H9 (cell line): ENCODE data around the gene UNC5A. TPM values are rescaled to one million over a fixed set of nuclear protein-coding genes. Genes with fewer than 3 reads are reported as not detected.
A peak's percentile ranks its signal among the peaks of the same experiment; 100 is the strongest.

ENCODE experiments used
- DNase-seq: peaks from one replicate; pipeline ENCODE4 v3.0.0-alpha.2; 2017
- H2AFZ ChIP-seq: one replicate; pipeline ENCODE4 v1.6.1; 2013; ENCODE audit warnings: mild to moderate bottlenecking, low read length, control low read depth, moderate library complexity
- H2AK5ac ChIP-seq: 2 replicates; pipeline ENCODE4 v1.6.1; 2013; ENCODE audit warnings: low read length, control low read depth, mixed read lengths; ENCODE audit not compliant: insufficient read length
- H2BK120ac ChIP-seq: one replicate; pipeline ENCODE4 v1.6.1; 2013; ENCODE audit warnings: low read depth, mild to moderate bottlenecking, low read length, control low read depth, inconsistent platforms; ENCODE audit not compliant: poor library complexity, severe bottlenecking
- H2BK12ac ChIP-seq: 2 replicates; pipeline ENCODE4 v1.6.1; 2013; ENCODE audit warnings: low read length, control low read depth, mixed read lengths, low read depth; ENCODE audit not compliant: insufficient read length
- H2BK15ac ChIP-seq: 2 replicates; pipeline ENCODE4 v1.6.1; 2013; ENCODE audit warnings: low read depth, low read length, control low read depth
- H2BK20ac ChIP-seq: one replicate; pipeline ENCODE4 v1.6.1; 2013; ENCODE audit warnings: low read depth, mild to moderate bottlenecking, low read length, control low read depth, inconsistent platforms; ENCODE audit not compliant: poor library complexity, severe bottlenecking
- H2BK5ac ChIP-seq: 2 replicates; pipeline ENCODE4 v1.6.1; 2013; ENCODE audit warnings: low read length, control low read depth, mixed read lengths; ENCODE audit not compliant: insufficient read length
- H3K14ac ChIP-seq: 2 replicates; pipeline ENCODE4 v1.6.1; 2013; ENCODE audit warnings: low read length, control low read depth; ENCODE audit not compliant: insufficient read depth
- H3K18ac ChIP-seq: 2 replicates; pipeline ENCODE4 v1.6.1; 2013; ENCODE audit warnings: low read depth, mild to moderate bottlenecking, mixed read lengths, low read length, control low read depth; ENCODE audit not compliant: insufficient read length
- H3K23ac ChIP-seq: 2 replicates; pipeline ENCODE4 v1.6.1; 2013; ENCODE audit warnings: low read length, control low read depth, mixed read lengths, low read depth; ENCODE audit not compliant: insufficient read length
- H3K23me2 ChIP-seq: 2 replicates; pipeline ENCODE4 v1.6.1; 2013; ENCODE audit warnings: low read depth, mild to moderate bottlenecking, mixed read lengths, low read length, control low read depth; ENCODE audit not compliant: insufficient read length, poor library complexity, severe bottlenecking
- H3K27ac ChIP-seq: 2 replicates; pipeline ENCODE4 v1.5.1; 2013; ENCODE audit warnings: low read length, control low read depth, mixed read lengths, low read depth; ENCODE audit not compliant: insufficient read length
- H3K27me3 ChIP-seq: 2 replicates; pipeline ENCODE4 v1.6.1; 2013; ENCODE audit warnings: low read length, control low read depth, inconsistent platforms; ENCODE audit not compliant: insufficient read depth
- H3K4ac ChIP-seq: 2 replicates; pipeline ENCODE4 v1.6.1; 2013; ENCODE audit warnings: low read depth, mild to moderate bottlenecking, control low read depth, inconsistent platforms, low read length, moderate library complexity
- H3K4me1 ChIP-seq: 2 replicates; pipeline ENCODE4 v1.6.1; 2013; ENCODE audit warnings: low read length, control low read depth, inconsistent platforms; ENCODE audit not compliant: insufficient read depth
- H3K4me2 ChIP-seq: 2 replicates; pipeline ENCODE4 v1.6.1; 2013; ENCODE audit warnings: low read length, control low read depth, mixed read lengths; ENCODE audit not compliant: insufficient read length, insufficient read depth
- H3K56ac ChIP-seq: 2 replicates; pipeline ENCODE4 v1.6.1; 2013; ENCODE audit warnings: low read depth, mild to moderate bottlenecking, mixed read lengths, low read length, control low read depth; ENCODE audit not compliant: insufficient read length
- H3K79me1 ChIP-seq: 2 replicates; pipeline ENCODE4 v1.6.1; 2013; ENCODE audit warnings: low read depth, mild to moderate bottlenecking, moderate library complexity, low read length, control low read depth, inconsistent platforms; ENCODE audit not compliant: insufficient read depth, poor library complexity, severe bottlenecking
- H3K79me2 ChIP-seq: 2 replicates; pipeline ENCODE4 v1.6.1; 2013; ENCODE audit warnings: low read length, control low read depth, inconsistent platforms; ENCODE audit not compliant: insufficient read depth
- H3K9ac ChIP-seq: 2 replicates; pipeline ENCODE4 v1.6.1; 2013; ENCODE audit warnings: low read length, control low read depth, mixed read lengths; ENCODE audit not compliant: insufficient read length; ENCODE audit errors: extremely low read depth
- H3K9me3 ChIP-seq: one replicate; pipeline ENCODE4 v1.6.1; 2013; ENCODE audit warnings: low read depth, low read length, inconsistent platforms; ENCODE audit not compliant: control insufficient read depth
- H3T11ph ChIP-seq: one replicate; pipeline ENCODE4 v1.6.1; 2013; ENCODE audit warnings: mild to moderate bottlenecking, low read length, control low read depth, inconsistent platforms
- H4K20me1 ChIP-seq: one replicate; pipeline ENCODE4 v1.6.1; 2013; ENCODE audit not compliant: control insufficient read depth, insufficient read length, insufficient read depth
- H4K5ac ChIP-seq: 2 replicates; pipeline ENCODE4 v1.6.1; 2013; ENCODE audit warnings: low read depth, mild to moderate bottlenecking, mixed read lengths, low read length, control low read depth; ENCODE audit not compliant: insufficient read length
- H4K8ac ChIP-seq: replicated peaks from 2 replicates; pipeline ENCODE4 v1.6.1; 2013; ENCODE audit warnings: low read length, control low read depth, mixed read lengths, low read depth; ENCODE audit not compliant: insufficient read length
- H4K91ac ChIP-seq: 2 replicates; pipeline ENCODE4 v1.6.1; 2013; ENCODE audit warnings: low read depth, mild to moderate bottlenecking, moderate library complexity, mixed read lengths, low read length, control low read depth; ENCODE audit not compliant: insufficient read length
- H3K27ac Mint-ChIP-seq, 3 experiments: 2 replicates in 2 of 3; 3 replicates in 1 of 3; pipeline ENCODE4 v1.8.0; 2020 to 2021; ENCODE audit warnings: mixed read lengths in 3 of 3, mild to moderate bottlenecking in 1 of 3, moderate library complexity in 1 of 3
- H3K27me3 Mint-ChIP-seq: 2 replicates; pipeline ENCODE4 v1.8.0; 2021; ENCODE audit warnings: low read depth, mild to moderate bottlenecking, moderate library complexity, mixed read lengths
- H3K36me3 Mint-ChIP-seq, 3 experiments: 2 replicates in 2 of 3; 3 replicates in 1 of 3; pipeline ENCODE4 v1.8.0; 2020 to 2021; ENCODE audit warnings: low read depth in 3 of 3, mixed read lengths in 3 of 3; ENCODE audit not compliant: insufficient read depth in 1 of 3
- H3K4me1 Mint-ChIP-seq, 2 experiments: 2 replicates each; pipeline ENCODE4 v1.8.0; 2020; ENCODE audit warnings: mixed read lengths in 2 of 2
- H3K4me3 Mint-ChIP-seq, 2 experiments: 2 replicates in 1 of 2; 3 replicates in 1 of 2; pipeline ENCODE4 v1.8.0; 2020 to 2021; ENCODE audit warnings: mild to moderate bottlenecking in 2 of 2, mixed read lengths in 2 of 2, moderate library complexity in 1 of 2
- H3K9me3 Mint-ChIP-seq, 2 experiments: 2 replicates in 1 of 2; 3 replicates in 1 of 2; pipeline ENCODE4 v1.8.0; 2020; ENCODE audit warnings: mild to moderate bottlenecking in 2 of 2, mixed read lengths in 2 of 2, moderate library complexity in 1 of 2
- CTCF ChIP-seq: fragments of 200-600 bp; sonication (generic); conservative IDR thresholded peaks from 3 replicates; pipeline ENCODE4 v1.8.0; 2021; ENCODE audit warnings: antibody characterized with exemption, mild to moderate bottlenecking
- WGBS: extraction: QIAGEN DNeasy Blood & Tissue Kit; methylation state at CpG from one replicate; pipeline ENCODE4 v1.1.7; 2013; ENCODE audit warnings: missing lambda C conversion rate, low lambda C conversion rate, mixed read lengths; ENCODE audit not compliant: insufficient read length; ENCODE audit errors: extremely low coverage; 5-methylcytosine and 5-hydroxymethylcytosine counted together
- total RNA-seq: library from RNA; stranded (reverse); gene quantifications from 2 replicates; pipeline ENCODE4 v1.2.1, GENCODE V29; 2021

UNC5A gene
- total RNA-seq, 1 experiment from 2014 or later = 4.4 TPM

GRCh38 chr5:176818391-176819098 lies 8.2 kb downstream of the UNC5A start:
- H3K4me2 ChIP-seq = peak overlapping the region; percentile 17
- Mint-ChIP-seq H3K4me3 (peak overlapping the region; percentile 58 to 77), H3K27me3 (peaks cover 46% of the 10 kb centered on the region)

More at GRCh38 chr5:176818391-176819098, 8.2 kb downstream of the UNC5A start:
- Histone ChIP-seq H3K4ac (no peak overlapping the region), H2AFZ (no peak overlapping the region), H3K23ac (no peak overlapping the region), H2BK20ac (no peak overlapping the region), H3K9ac (no peak overlapping the region), H3K79me2 (no peaks in the 10 kb centered on the region), H3K27me3 (no peaks in the 10 kb centered on the region; the same call in 1 of the 2 replicates), H2AK5ac (no peak overlapping the region), H3K23me2 (peaks cover 5% of the 10 kb centered on the region), H3K4me1 (no peaks in the 10 kb centered on the region; the same call in 1 of the 2 replicates), H2BK5ac (no peak overlapping the region), H4K20me1 (no peaks in the 10 kb centered on the region), H3K18ac (no peak overlapping the region), H4K91ac (no peak overlapping the region), H3K27ac (no peak overlapping the region), H3K79me1 (no peaks in the 10 kb centered on the region), H2BK15ac (no peak overlapping the region), H4K5ac (no peak overlapping the region), H3K14ac (no peak overlapping the region), H2BK12ac (no peak overlapping the region), H2BK120ac (no peak overlapping the region), H3K56ac (no peak overlapping the region), H3K9me3 (no peaks in the 10 kb centered on the region), H4K8ac (no peak overlapping the region), H3T11ph (no peak overlapping the region)
- no peak; the same call in 2 of the 3 replicates for TF ChIP-seq CTCF
- Mint-ChIP-seq H3K27ac (no peak overlapping the region), H3K36me3 (no peaks in the 10 kb centered on the region), H3K4me1 (peaks cover 44 to 69% of the 10 kb centered on the region in 2 experiments), H3K9me3 (no peaks in the 10 kb centered on the region)
- peak; percentile 57 for DNase-seq
- WGBS = no CpG with 5 or more reads among the region's 12 CpGs
